Measurements from ENCODE around the gene LDAH. TPM values are rescaled to one million over a fixed set of nuclear protein-coding genes. Genes with fewer than 3 reads are reported as not detected.

Gene LDAH
- total and polyA plus RNA-seq, 2 experiments from 2014 or later: 12.1 to 37.5 TPM

- TF ChIP-seq, protein P1, sequence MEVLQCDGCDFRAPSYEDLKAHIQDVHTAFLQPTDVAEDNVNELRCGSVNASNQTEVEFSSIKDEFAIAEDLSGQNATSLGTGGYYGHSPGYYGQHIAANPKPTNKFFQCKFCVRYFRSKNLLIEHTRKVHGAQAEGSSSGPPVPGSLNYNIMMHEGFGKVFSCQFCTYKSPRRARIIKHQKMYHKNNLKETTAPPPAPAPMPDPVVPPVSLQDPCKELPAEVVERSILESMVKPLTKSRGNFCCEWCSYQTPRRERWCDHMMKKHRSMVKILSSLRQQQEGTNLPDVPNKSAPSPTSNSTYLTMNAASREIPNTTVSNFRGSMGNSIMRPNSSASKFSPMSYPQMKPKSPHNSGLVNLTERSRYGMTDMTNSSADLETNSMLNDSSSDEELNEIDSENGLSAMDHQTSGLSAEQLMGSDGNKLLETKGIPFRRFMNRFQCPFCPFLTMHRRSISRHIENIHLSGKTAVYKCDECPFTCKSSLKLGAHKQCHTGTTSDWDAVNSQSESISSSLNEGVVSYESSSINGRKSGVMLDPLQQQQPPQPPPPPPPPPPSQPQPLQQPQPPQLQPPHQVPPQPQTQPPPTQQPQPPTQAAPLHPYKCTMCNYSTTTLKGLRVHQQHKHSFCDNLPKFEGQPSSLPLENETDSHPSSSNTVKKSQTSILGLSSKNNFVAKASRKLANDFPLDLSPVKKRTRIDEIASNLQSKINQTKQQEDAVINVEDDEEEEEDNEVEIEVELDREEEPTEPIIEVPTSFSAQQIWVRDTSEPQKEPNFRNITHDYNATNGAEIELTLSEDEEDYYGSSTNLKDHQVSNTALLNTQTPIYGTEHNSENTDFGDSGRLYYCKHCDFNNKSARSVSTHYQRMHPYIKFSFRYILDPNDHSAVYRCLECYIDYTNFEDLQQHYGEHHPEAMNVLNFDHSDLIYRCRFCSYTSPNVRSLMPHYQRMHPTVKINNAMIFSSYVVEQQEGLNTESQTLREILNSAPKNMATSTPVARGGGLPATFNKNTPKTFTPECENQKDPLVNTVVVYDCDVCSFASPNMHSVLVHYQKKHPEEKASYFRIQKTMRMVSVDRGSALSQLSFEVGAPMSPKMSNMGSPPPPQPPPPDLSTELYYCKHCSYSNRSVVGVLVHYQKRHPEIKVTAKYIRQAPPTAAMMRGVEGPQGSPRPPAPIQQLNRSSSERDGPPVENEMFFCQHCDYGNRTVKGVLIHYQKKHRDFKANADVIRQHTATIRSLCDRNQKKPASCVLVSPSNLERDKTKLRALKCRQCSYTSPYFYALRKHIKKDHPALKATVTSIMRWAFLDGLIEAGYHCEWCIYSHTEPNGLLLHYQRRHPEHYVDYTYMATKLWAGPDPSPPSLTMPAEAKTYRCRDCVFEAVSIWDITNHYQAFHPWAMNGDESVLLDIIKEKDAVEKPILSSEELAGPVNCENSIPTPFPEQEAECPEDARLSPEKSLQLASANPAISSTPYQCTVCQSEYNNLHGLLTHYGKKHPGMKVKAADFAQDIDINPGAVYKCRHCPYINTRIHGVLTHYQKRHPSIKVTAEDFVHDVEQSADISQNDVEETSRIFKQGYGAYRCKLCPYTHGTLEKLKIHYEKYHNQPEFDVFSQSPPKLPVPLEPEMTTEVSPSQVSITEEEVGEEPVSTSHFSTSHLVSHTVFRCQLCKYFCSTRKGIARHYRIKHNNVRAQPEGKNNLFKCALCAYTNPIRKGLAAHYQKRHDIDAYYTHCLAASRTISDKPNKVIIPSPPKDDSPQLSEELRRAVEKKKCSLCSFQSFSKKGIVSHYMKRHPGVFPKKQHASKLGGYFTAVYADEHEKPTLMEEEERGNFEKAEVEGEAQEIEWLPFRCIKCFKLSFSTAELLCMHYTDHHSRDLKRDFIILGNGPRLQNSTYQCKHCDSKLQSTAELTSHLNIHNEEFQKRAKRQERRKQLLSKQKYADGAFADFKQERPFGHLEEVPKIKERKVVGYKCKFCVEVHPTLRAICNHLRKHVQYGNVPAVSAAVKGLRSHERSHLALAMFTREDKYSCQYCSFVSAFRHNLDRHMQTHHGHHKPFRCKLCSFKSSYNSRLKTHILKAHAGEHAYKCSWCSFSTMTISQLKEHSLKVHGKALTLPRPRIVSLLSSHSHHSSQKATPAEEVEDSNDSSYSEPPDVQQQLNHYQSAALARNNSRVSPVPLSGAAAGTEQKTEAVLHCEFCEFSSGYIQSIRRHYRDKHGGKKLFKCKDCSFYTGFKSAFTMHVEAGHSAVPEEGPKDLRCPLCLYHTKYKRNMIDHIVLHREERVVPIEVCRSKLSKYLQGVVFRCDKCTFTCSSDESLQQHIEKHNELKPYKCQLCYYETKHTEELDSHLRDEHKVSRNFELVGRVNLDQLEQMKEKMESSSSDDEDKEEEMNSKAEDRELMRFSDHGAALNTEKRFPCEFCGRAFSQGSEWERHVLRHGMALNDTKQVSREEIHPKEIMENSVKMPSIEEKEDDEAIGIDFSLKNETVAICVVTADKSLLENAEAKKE (CRISPR knock-in tag; IDR thresholded peaks at IDR 0.05): no peak
- TF ChIP-seq, protein P2, sequence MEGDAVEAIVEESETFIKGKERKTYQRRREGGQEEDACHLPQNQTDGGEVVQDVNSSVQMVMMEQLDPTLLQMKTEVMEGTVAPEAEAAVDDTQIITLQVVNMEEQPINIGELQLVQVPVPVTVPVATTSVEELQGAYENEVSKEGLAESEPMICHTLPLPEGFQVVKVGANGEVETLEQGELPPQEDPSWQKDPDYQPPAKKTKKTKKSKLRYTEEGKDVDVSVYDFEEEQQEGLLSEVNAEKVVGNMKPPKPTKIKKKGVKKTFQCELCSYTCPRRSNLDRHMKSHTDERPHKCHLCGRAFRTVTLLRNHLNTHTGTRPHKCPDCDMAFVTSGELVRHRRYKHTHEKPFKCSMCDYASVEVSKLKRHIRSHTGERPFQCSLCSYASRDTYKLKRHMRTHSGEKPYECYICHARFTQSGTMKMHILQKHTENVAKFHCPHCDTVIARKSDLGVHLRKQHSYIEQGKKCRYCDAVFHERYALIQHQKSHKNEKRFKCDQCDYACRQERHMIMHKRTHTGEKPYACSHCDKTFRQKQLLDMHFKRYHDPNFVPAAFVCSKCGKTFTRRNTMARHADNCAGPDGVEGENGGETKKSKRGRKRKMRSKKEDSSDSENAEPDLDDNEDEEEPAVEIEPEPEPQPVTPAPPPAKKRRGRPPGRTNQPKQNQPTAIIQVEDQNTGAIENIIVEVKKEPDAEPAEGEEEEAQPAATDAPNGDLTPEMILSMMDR (conservative IDR thresholded peaks at IDR 0.05; ENCODE audit: low read depth in 2 of 2): no peak
- TF ChIP-seq ZNF331 (CRISPR knock-in tag; IDR thresholded peaks at IDR 0.05; ENCODE audit: low read depth) (no peak), EZH2 (IDR thresholded peaks at IDR 0.05; ENCODE audit: low read depth, unreplicated experiment) (no peak), NANOG (IDR thresholded peaks at IDR 0.05; ENCODE audit: borderline replicate concordance) (no peak), CREB1 (CRISPR knock-in tag; IDR thresholded peaks at IDR 0.05; ENCODE audit: low read depth) (no peak)
These were observed 144.1 kb downstream of the LDAH start (continued) for GRCh38 chr2:20678780-20679179.

GRCh38 chr2:20678086-20678395, 144.9 kb downstream of the LDAH start:
- Histone ChIP-seq H3K9me2 (ENCODE audit: insufficient read depth) (no peaks in the 10 kb centered on the region), H2AFZ (no peak overlapping the region), H3K4me3 (no peak overlapping the region), H3K27me3 (ENCODE audit: insufficient read depth) (peaks cover 22% of the 10 kb centered on the region), H3F3A (replicated peaks; ENCODE audit: low read depth) (no peaks in the 10 kb centered on the region), H3K4me1 (ENCODE audit: insufficient read depth) (peaks cover 27% of the 10 kb centered on the region), H3K79me2 (replicated peaks; ENCODE audit: insufficient read depth) (no peaks in the 10 kb centered on the region), H3K36me3 (ENCODE audit: insufficient read depth) (no peaks in the 10 kb centered on the region), H3K27ac (ENCODE audit: low read depth) (no peak overlapping the region), H4K20me1 (replicated peaks; ENCODE audit: insufficient read depth) (no peaks in the 10 kb centered on the region; the same call in 1 of the 2 replicates), H3K4me2 (no peak overlapping the region)
- H3K27me3 Mint-ChIP-seq (ENCODE audit: insufficient read depth, low read depth, poor library complexity): peaks cover 26% of the 10 kb centered on the region
- H3K27ac Mint-ChIP-seq: no peak overlapping the region
- H3K9me3 Mint-ChIP-seq: no peaks in the 10 kb centered on the region; the same call in 2 of the 3 replicates
- DNase-seq (ENCODE audit: low spot score): no peak
- H3K36me3 Mint-ChIP-seq (ENCODE audit: low read depth): no peaks in the 10 kb centered on the region
- no peak for ATAC-seq
- peaks cover 42% of the 10 kb centered on the region for H3K4me1 Mint-ChIP-seq
- TF ChIP-seq EZH2 (IDR thresholded peaks at IDR 0.05; ENCODE audit: low read depth, unreplicated experiment) (no peak), ZNF114 (CRISPR knock-in tag; IDR thresholded peaks at IDR 0.05) (no peak)
- no peak overlapping the region for H3K4me3 Mint-ChIP-seq

All from GM23338 (cell line).